ENCODE data around the gene CACNA1E.

GRCh38 chr1:181637998-181638397 lies 154.7 kb downstream of the CACNA1E start:
- no peak for TF ChIP-seq CTCF (conservative IDR thresholded peaks at IDR 0.05; ENCODE audit: low read depth in 2 of 2)
- no peak for TF ChIP-seq POLR2AphosphoS5 (IDR thresholded peaks at IDR 0.05; ENCODE audit: low read depth)
- TF ChIP-seq EZH2 (IDR thresholded peaks at IDR 0.05; ENCODE audit: low read depth, unreplicated experiment): no peak
- TF ChIP-seq ZNF114 (CRISPR knock-in tag; IDR thresholded peaks at IDR 0.05): no peak
- TF ChIP-seq EZH2phosphoT487 (IDR thresholded peaks at IDR 0.05; ENCODE audit: unreplicated experiment): no peak
- no peak for TF ChIP-seq JUNB (IDR thresholded peaks at IDR 0.05; ENCODE audit: unreplicated experiment)
- TF ChIP-seq REST (IDR thresholded peaks at IDR 0.05; ENCODE audit: unreplicated experiment): no peak
- TF ChIP-seq, protein P1, sequence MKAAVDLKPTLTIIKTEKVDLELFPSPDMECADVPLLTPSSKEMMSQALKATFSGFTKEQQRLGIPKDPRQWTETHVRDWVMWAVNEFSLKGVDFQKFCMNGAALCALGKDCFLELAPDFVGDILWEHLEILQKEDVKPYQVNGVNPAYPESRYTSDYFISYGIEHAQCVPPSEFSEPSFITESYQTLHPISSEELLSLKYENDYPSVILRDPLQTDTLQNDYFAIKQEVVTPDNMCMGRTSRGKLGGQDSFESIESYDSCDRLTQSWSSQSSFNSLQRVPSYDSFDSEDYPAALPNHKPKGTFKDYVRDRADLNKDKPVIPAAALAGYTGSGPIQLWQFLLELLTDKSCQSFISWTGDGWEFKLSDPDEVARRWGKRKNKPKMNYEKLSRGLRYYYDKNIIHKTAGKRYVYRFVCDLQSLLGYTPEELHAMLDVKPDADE (IDR thresholded peaks at IDR 0.05): no peak
- TF ChIP-seq, protein P2, sequence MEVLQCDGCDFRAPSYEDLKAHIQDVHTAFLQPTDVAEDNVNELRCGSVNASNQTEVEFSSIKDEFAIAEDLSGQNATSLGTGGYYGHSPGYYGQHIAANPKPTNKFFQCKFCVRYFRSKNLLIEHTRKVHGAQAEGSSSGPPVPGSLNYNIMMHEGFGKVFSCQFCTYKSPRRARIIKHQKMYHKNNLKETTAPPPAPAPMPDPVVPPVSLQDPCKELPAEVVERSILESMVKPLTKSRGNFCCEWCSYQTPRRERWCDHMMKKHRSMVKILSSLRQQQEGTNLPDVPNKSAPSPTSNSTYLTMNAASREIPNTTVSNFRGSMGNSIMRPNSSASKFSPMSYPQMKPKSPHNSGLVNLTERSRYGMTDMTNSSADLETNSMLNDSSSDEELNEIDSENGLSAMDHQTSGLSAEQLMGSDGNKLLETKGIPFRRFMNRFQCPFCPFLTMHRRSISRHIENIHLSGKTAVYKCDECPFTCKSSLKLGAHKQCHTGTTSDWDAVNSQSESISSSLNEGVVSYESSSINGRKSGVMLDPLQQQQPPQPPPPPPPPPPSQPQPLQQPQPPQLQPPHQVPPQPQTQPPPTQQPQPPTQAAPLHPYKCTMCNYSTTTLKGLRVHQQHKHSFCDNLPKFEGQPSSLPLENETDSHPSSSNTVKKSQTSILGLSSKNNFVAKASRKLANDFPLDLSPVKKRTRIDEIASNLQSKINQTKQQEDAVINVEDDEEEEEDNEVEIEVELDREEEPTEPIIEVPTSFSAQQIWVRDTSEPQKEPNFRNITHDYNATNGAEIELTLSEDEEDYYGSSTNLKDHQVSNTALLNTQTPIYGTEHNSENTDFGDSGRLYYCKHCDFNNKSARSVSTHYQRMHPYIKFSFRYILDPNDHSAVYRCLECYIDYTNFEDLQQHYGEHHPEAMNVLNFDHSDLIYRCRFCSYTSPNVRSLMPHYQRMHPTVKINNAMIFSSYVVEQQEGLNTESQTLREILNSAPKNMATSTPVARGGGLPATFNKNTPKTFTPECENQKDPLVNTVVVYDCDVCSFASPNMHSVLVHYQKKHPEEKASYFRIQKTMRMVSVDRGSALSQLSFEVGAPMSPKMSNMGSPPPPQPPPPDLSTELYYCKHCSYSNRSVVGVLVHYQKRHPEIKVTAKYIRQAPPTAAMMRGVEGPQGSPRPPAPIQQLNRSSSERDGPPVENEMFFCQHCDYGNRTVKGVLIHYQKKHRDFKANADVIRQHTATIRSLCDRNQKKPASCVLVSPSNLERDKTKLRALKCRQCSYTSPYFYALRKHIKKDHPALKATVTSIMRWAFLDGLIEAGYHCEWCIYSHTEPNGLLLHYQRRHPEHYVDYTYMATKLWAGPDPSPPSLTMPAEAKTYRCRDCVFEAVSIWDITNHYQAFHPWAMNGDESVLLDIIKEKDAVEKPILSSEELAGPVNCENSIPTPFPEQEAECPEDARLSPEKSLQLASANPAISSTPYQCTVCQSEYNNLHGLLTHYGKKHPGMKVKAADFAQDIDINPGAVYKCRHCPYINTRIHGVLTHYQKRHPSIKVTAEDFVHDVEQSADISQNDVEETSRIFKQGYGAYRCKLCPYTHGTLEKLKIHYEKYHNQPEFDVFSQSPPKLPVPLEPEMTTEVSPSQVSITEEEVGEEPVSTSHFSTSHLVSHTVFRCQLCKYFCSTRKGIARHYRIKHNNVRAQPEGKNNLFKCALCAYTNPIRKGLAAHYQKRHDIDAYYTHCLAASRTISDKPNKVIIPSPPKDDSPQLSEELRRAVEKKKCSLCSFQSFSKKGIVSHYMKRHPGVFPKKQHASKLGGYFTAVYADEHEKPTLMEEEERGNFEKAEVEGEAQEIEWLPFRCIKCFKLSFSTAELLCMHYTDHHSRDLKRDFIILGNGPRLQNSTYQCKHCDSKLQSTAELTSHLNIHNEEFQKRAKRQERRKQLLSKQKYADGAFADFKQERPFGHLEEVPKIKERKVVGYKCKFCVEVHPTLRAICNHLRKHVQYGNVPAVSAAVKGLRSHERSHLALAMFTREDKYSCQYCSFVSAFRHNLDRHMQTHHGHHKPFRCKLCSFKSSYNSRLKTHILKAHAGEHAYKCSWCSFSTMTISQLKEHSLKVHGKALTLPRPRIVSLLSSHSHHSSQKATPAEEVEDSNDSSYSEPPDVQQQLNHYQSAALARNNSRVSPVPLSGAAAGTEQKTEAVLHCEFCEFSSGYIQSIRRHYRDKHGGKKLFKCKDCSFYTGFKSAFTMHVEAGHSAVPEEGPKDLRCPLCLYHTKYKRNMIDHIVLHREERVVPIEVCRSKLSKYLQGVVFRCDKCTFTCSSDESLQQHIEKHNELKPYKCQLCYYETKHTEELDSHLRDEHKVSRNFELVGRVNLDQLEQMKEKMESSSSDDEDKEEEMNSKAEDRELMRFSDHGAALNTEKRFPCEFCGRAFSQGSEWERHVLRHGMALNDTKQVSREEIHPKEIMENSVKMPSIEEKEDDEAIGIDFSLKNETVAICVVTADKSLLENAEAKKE (CRISPR knock-in tag; IDR thresholded peaks at IDR 0.05): no peak
- no peak for TF ChIP-seq STAT1 (IDR thresholded peaks at IDR 0.05; ENCODE audit: unreplicated experiment)
- TF ChIP-seq ZNF331 (CRISPR knock-in tag; IDR thresholded peaks at IDR 0.05; ENCODE audit: low read depth): no peak
- TF ChIP-seq CREB1 (CRISPR knock-in tag; IDR thresholded peaks at IDR 0.05; ENCODE audit: low read depth): no peak
- TF ChIP-seq NANOG (IDR thresholded peaks at IDR 0.05; ENCODE audit: borderline replicate concordance): no peak
